ENCODE data around the gene BCL11B. TPM values are rescaled to one million over a fixed set of nuclear protein-coding genes. Genes with fewer than 3 reads are reported as not detected.

Gene BCL11B
- total and polyA plus RNA-seq, 5 donors from 2014 or later = 5.3 to 210 (median 5.6) TPM

- H3K4me3 Mint-ChIP-seq = peak overlapping the region; percentile 78 to 96 (median 88)
Observed at GRCh38 chr14:99195602-99196309, 76.2 kb downstream of the BCL11B start.

GRCh38 chr14:99194736-99195135 lies 77.3 kb downstream of the BCL11B start:
- ATAC-seq (ENCODE audit: low read depth in 2 of 2) (no peak), DNase-seq (no peak)
- peaks cover 39 to 100% (median 77%) of the 10 kb centered on the region in 4 donors for H3K4me1 Mint-ChIP-seq
- Histone ChIP-seq H3K27ac (ENCODE audit: insufficient read depth, low read length, poor library complexity, severe bottlenecking) (peak overlapping the region; percentile 92), H3K4me3 (ENCODE audit: low read depth, low read length) (peak overlapping the region; percentile 44), H3K4me1 (ENCODE audit: control insufficient read depth, insufficient read depth, low read length, poor library complexity, severe bottlenecking) (peaks cover 100% of the 10 kb centered on the region), H3K36me3 (ENCODE audit: control insufficient read depth, insufficient read depth, low read length) (peaks cover 50% of the 10 kb centered on the region), H3K27me3 (ENCODE audit: control insufficient read depth, insufficient read depth, low read length) (no peaks in the 10 kb centered on the region), H3K9me3 (ENCODE audit: control insufficient read depth in 2 of 2, low read length in 2 of 2) (no peaks in the 10 kb centered on the region)
- no peaks in the 10 kb centered on the region for H3K9me3 Mint-ChIP-seq
- H3K27me3 Mint-ChIP-seq = no peaks in the 10 kb centered on the region
- H3K36me3 Mint-ChIP-seq = peaks cover 32% of the 10 kb centered on the region
- H3K27ac Mint-ChIP-seq = peak overlapping the region; percentile 97 to 100 (median 99)
- H3K4me3 Mint-ChIP-seq = peak overlapping the region; percentile 88 to 96 (median 90)

More at GRCh38 chr14:99195602-99196309, 76.2 kb downstream of the BCL11B start:
- Histone ChIP-seq H3K36me3 (ENCODE audit: control insufficient read depth, insufficient read depth, low read length) (peaks cover 59% of the 10 kb centered on the region), H3K27ac (ENCODE audit: insufficient read depth, low read length, poor library complexity, severe bottlenecking) (peak overlapping the region; percentile 92), H3K9me3 (ENCODE audit: control insufficient read depth in 2 of 2, low read length in 2 of 2) (no peaks in the 10 kb centered on the region), H3K27me3 (ENCODE audit: control insufficient read depth, insufficient read depth, low read length) (no peaks in the 10 kb centered on the region), H3K4me3 (ENCODE audit: low read depth, low read length) (no peak overlapping the region), H3K4me1 (ENCODE audit: control insufficient read depth, insufficient read depth, low read length, poor library complexity, severe bottlenecking) (peaks cover 100% of the 10 kb centered on the region)
- Mint-ChIP-seq H3K4me1 (peaks cover 42 to 100% (median 76%) of the 10 kb centered on the region in 4 donors), H3K36me3 (peaks cover 35% of the 10 kb centered on the region), H3K9me3 (no peaks in the 10 kb centered on the region), H3K27me3 (no peaks in the 10 kb centered on the region), H3K27ac (peak overlapping the region; percentile 97 to 100 (median 99))
- ATAC-seq (ENCODE audit: low read depth in 2 of 2) = no peak
- no peak for DNase-seq

GRCh38 chr14:99194136-99194535 lies 77.9 kb downstream of the BCL11B start:
- Mint-ChIP-seq H3K9me3 (no peaks in the 10 kb centered on the region), H3K27me3 (no peaks in the 10 kb centered on the region), H3K4me1 (peaks cover 34 to 100% (median 78%) of the 10 kb centered on the region in 4 donors), H3K27ac (peak overlapping the region; percentile 97 to 100 (median 99)), H3K36me3 (peaks cover 31% of the 10 kb centered on the region), H3K4me3 (peak overlapping the region; percentile 88 to 96 (median 90))
- Histone ChIP-seq H3K27me3 (ENCODE audit: control insufficient read depth, insufficient read depth, low read length) (no peaks in the 10 kb centered on the region), H3K4me1 (ENCODE audit: control insufficient read depth, insufficient read depth, low read length, poor library complexity, severe bottlenecking) (peaks cover 100% of the 10 kb centered on the region), H3K4me3 (ENCODE audit: low read depth, low read length) (peak overlapping the region; percentile 84), H3K9me3 (ENCODE audit: control insufficient read depth in 2 of 2, low read length in 2 of 2) (no peaks in the 10 kb centered on the region), H3K27ac (ENCODE audit: insufficient read depth, low read length, poor library complexity, severe bottlenecking) (peak overlapping the region; percentile 92), H3K36me3 (ENCODE audit: control insufficient read depth, insufficient read depth, low read length) (peaks cover 44% of the 10 kb centered on the region)
- no peak for ATAC-seq (ENCODE audit: low read depth in 2 of 2)
- no peak for DNase-seq

GRCh38 chr14:99192830-99193229 lies 79.2 kb downstream of the BCL11B start:
- peak overlapping the region; percentile 97 to 100 (median 99) for H3K27ac Mint-ChIP-seq
- H3K4me3 Mint-ChIP-seq = peak overlapping the region; percentile 88 to 96 (median 90)
- ATAC-seq (ENCODE audit: low read depth in 2 of 2) = no peak
- peaks cover 99% of the 10 kb centered on the region for H3K4me1 ChIP-seq (ENCODE audit: control insufficient read depth, insufficient read depth, low read length, poor library complexity, severe bottlenecking)
- H3K4me3 ChIP-seq (ENCODE audit: low read depth, low read length) = peak overlapping the region; percentile 84
- H3K36me3 ChIP-seq (ENCODE audit: control insufficient read depth, insufficient read depth, low read length) = peaks cover 31% of the 10 kb centered on the region
- H3K9me3 ChIP-seq (ENCODE audit: control insufficient read depth in 2 of 2, low read length in 2 of 2) = no peaks in the 10 kb centered on the region
- H3K27me3 Mint-ChIP-seq = no peaks in the 10 kb centered on the region
- peak overlapping the region; percentile 92 for H3K27ac ChIP-seq (ENCODE audit: insufficient read depth, low read length, poor library complexity, severe bottlenecking)
- no peaks in the 10 kb centered on the region for H3K27me3 ChIP-seq (ENCODE audit: control insufficient read depth, insufficient read depth, low read length)
- no peaks in the 10 kb centered on the region for H3K9me3 Mint-ChIP-seq
- H3K4me1 Mint-ChIP-seq = peaks cover 32 to 97% (median 74%) of the 10 kb centered on the region in 4 donors
- H3K36me3 Mint-ChIP-seq = peaks cover 30% of the 10 kb centered on the region
- DNase-seq = no peak

GRCh38 chr14:99192028-99192621 lies 79.9 kb downstream of the BCL11B start:
- peak overlapping the region; percentile 97 to 100 (median 99) for H3K27ac Mint-ChIP-seq
- peak in 2 of 3 donors; percentile 55 to 65 for DNase-seq
- Histone ChIP-seq H3K4me3 (ENCODE audit: low read depth, low read length) (peak overlapping the region; percentile 84), H3K9me3 (ENCODE audit: control insufficient read depth in 2 of 2, low read length in 2 of 2) (no peaks in the 10 kb centered on the region), H3K4me1 (ENCODE audit: control insufficient read depth, insufficient read depth, low read length, poor library complexity, severe bottlenecking) (peaks cover 99% of the 10 kb centered on the region), H3K27me3 (ENCODE audit: control insufficient read depth, insufficient read depth, low read length) (no peaks in the 10 kb centered on the region), H3K27ac (ENCODE audit: insufficient read depth, low read length, poor library complexity, severe bottlenecking) (peak overlapping the region; percentile 92), H3K36me3 (ENCODE audit: control insufficient read depth, insufficient read depth, low read length) (peaks cover 24% of the 10 kb centered on the region)
- no peaks in the 10 kb centered on the region for H3K9me3 Mint-ChIP-seq
- peak overlapping the region; percentile 88 to 96 (median 90) for H3K4me3 Mint-ChIP-seq
- peaks cover 39 to 97% (median 73%) of the 10 kb centered on the region in 4 donors for H3K4me1 Mint-ChIP-seq
- H3K27me3 Mint-ChIP-seq = no peaks in the 10 kb centered on the region
- peak in 1 of 2 donors; percentile 11 for ATAC-seq (ENCODE audit: low read depth in 2 of 2)
- H3K36me3 Mint-ChIP-seq = peaks cover 29% of the 10 kb centered on the region

GRCh38 chr14:99191395-99192027 lies 80.5 kb downstream of the BCL11B start:
- Histone ChIP-seq H3K4me1 (ENCODE audit: control insufficient read depth, insufficient read depth, low read length, poor library complexity, severe bottlenecking) (peaks cover 99% of the 10 kb centered on the region), H3K27me3 (ENCODE audit: control insufficient read depth, insufficient read depth, low read length) (no peaks in the 10 kb centered on the region), H3K36me3 (ENCODE audit: control insufficient read depth, insufficient read depth, low read length) (peaks cover 21% of the 10 kb centered on the region), H3K4me3 (ENCODE audit: low read depth, low read length) (peak overlapping the region; percentile 84), H3K9me3 (ENCODE audit: control insufficient read depth in 2 of 2, low read length in 2 of 2) (no peaks in the 10 kb centered on the region), H3K27ac (ENCODE audit: insufficient read depth, low read length, poor library complexity, severe bottlenecking) (peak overlapping the region; percentile 92)
- Mint-ChIP-seq H3K9me3 (no peaks in the 10 kb centered on the region), H3K4me1 (peaks cover 43 to 97% (median 74%) of the 10 kb centered on the region in 4 donors), H3K36me3 (peaks cover 27% of the 10 kb centered on the region), H3K4me3 (peak overlapping the region; percentile 88 to 96 (median 90)), H3K27me3 (no peaks in the 10 kb centered on the region), H3K27ac (peak overlapping the region; percentile 97 to 100 (median 99))
- DNase-seq = peak; percentile 42 to 77 (median 71)
- ATAC-seq (ENCODE audit: low read depth in 2 of 2) = peak; percentile 33 to 51

GRCh38 chr14:99190696-99191394 lies 81.2 kb downstream of the BCL11B start:
- ATAC-seq (ENCODE audit: low read depth in 2 of 2) = no peak
- Histone ChIP-seq H3K4me1 (ENCODE audit: control insufficient read depth, insufficient read depth, low read length, poor library complexity, severe bottlenecking) (peaks cover 99% of the 10 kb centered on the region), H3K27ac (ENCODE audit: insufficient read depth, low read length, poor library complexity, severe bottlenecking) (peak overlapping the region; percentile 92), H3K9me3 (ENCODE audit: control insufficient read depth in 2 of 2, low read length in 2 of 2) (no peaks in the 10 kb centered on the region), H3K27me3 (ENCODE audit: control insufficient read depth, insufficient read depth, low read length) (no peaks in the 10 kb centered on the region), H3K4me3 (ENCODE audit: low read depth, low read length) (peak overlapping the region; percentile 84), H3K36me3 (ENCODE audit: control insufficient read depth, insufficient read depth, low read length) (peaks cover 18% of the 10 kb centered on the region)
- Mint-ChIP-seq H3K4me1 (peaks cover 49 to 97% (median 77%) of the 10 kb centered on the region in 4 donors), H3K27ac (peak overlapping the region; percentile 97 to 100 (median 99)), H3K27me3 (no peaks in the 10 kb centered on the region), H3K36me3 (peaks cover 32% of the 10 kb centered on the region), H3K9me3 (no peaks in the 10 kb centered on the region), H3K4me3 (peak overlapping the region; percentile 88 to 96 (median 90))
- DNase-seq = peak in 2 of 3 donors; percentile 47 to 55
